GM21526 (cell line): ENCODE measurements around the gene CFAP100.
A peak's percentile ranks its signal among the peaks of the same experiment; 100 is the strongest.

Experiments used
- ATAC-seq: cut with Tn5 transposase; IDR thresholded peaks from one replicate; pipeline ENCODE4 v1.9.1; 2021; ENCODE audit warnings: moderate library complexity; ENCODE audit not compliant: unreplicated experiment, low FRiP score

CFAP100 gene

GRCh38 chr3:126456766-126457388 is 62.2 kb downstream of the CFAP100 start:
- no peak for ATAC-seq

- no peak for ATAC-seq
Observed at GRCh38 chr3:126459111-126459762, 64.5 kb downstream of the CFAP100 start.

- no peak for ATAC-seq
Observed at GRCh38 chr3:126459763-126460127, 65.0 kb downstream of the CFAP100 start.

GRCh38 chr3:126460381-126460780 is 65.7 kb downstream of the CFAP100 start:
- no peak for ATAC-seq

- no peak for ATAC-seq
Observed at GRCh38 chr3:126461450-126462070, 66.9 kb downstream of the CFAP100 start.

- ATAC-seq, result no peak
Observed at GRCh38 chr3:126463521-126463920, 68.8 kb downstream of the CFAP100 start.

- ATAC-seq, result no peak
Observed at GRCh38 chr3:126464093-126464492, 69.4 kb downstream of the CFAP100 start.

GRCh38 chr3:126464494-126464893 is 69.8 kb downstream of the CFAP100 start:
- ATAC-seq, result no peak

GRCh38 chr3:126464997-126465396 is 70.3 kb downstream of the CFAP100 start:
- ATAC-seq, result no peak

GRCh38 chr3:126465928-126466544 is 71.3 kb downstream of the CFAP100 start:
- no peak for ATAC-seq

- no peak for ATAC-seq
Observed at GRCh38 chr3:126466886-126467610, 72.3 kb downstream of the CFAP100 start.

- ATAC-seq, result no peak
Observed at GRCh38 chr3:126467611-126467955, 72.9 kb downstream of the CFAP100 start.

- ATAC-seq, result no peak
Observed at GRCh38 chr3:126468028-126468891, 73.6 kb downstream of the CFAP100 start.

GRCh38 chr3:126469479-126469878 is 74.8 kb downstream of the CFAP100 start:
- no peak for ATAC-seq

GRCh38 chr3:126472277-126473006 is 77.7 kb downstream of the CFAP100 start:
- ATAC-seq, result no peak

GRCh38 chr3:126473292-126474168 is 78.8 kb downstream of the CFAP100 start:
- ATAC-seq, result no peak

- ATAC-seq, result peak; percentile 21
Observed at GRCh38 chr3:126474498-126475412, 80.0 kb downstream of the CFAP100 start.
